Ectodermal cell (in vitro differentiated cells): ENCODE measurements around the gene PALLD.

Experiments
- H3K27ac ChIP-seq: 2 replicates; pipeline ENCODE4 v1.7.0; 2013; ENCODE audit warnings: mild to moderate bottlenecking, low read depth, low read length; ENCODE audit not compliant: insufficient read depth, poor library complexity, severe bottlenecking
- H3K27me3 ChIP-seq: 2 replicates; pipeline ENCODE4 v1.7.0; 2013; ENCODE audit warnings: mild to moderate bottlenecking, low read length; ENCODE audit not compliant: insufficient read depth, control insufficient read depth, poor library complexity, severe bottlenecking
- H3K36me3 ChIP-seq: one replicate; pipeline ENCODE4 v1.7.0; 2013; ENCODE audit warnings: low read length; ENCODE audit not compliant: control insufficient read depth, insufficient read depth
- H3K4me1 ChIP-seq: one replicate; pipeline ENCODE4 v1.7.0; 2013; ENCODE audit warnings: low read length; ENCODE audit not compliant: control insufficient read depth, insufficient read depth
- H3K4me3 ChIP-seq: 2 replicates; pipeline ENCODE4 v1.7.0; 2013; ENCODE audit warnings: low read depth, low read length, control low read depth; ENCODE audit not compliant: insufficient read depth
- H3K9me3 ChIP-seq: 2 replicates; pipeline ENCODE4 v1.7.0; 2013; ENCODE audit warnings: mild to moderate bottlenecking, low read length, moderate library complexity; ENCODE audit not compliant: control insufficient read depth
- WGBS, 2 experiments: methylation state at CpG; one replicate each; pipeline ENCODE4 v1.1.7; 2013; ENCODE audit warnings: missing lambda C conversion rate in 2 of 2; 5-methylcytosine and 5-hydroxymethylcytosine counted together

The PALLD gene

GRCh38 chr4:168551945-168552695 lies 55.3 kb downstream of the PALLD start:
- no peak overlapping the region for H3K27ac ChIP-seq
- H3K4me3 ChIP-seq = no peak overlapping the region
- H3K36me3 ChIP-seq = no peaks in the 10 kb centered on the region
- H3K4me1 ChIP-seq = no peaks in the 10 kb centered on the region
- H3K27me3 ChIP-seq = no peaks in the 10 kb centered on the region
- H3K9me3 ChIP-seq = no peaks in the 10 kb centered on the region
- WGBS, 2 experiments = 69 to 70% methylated on average over 2 of the region's 2 CpGs

DNA sequence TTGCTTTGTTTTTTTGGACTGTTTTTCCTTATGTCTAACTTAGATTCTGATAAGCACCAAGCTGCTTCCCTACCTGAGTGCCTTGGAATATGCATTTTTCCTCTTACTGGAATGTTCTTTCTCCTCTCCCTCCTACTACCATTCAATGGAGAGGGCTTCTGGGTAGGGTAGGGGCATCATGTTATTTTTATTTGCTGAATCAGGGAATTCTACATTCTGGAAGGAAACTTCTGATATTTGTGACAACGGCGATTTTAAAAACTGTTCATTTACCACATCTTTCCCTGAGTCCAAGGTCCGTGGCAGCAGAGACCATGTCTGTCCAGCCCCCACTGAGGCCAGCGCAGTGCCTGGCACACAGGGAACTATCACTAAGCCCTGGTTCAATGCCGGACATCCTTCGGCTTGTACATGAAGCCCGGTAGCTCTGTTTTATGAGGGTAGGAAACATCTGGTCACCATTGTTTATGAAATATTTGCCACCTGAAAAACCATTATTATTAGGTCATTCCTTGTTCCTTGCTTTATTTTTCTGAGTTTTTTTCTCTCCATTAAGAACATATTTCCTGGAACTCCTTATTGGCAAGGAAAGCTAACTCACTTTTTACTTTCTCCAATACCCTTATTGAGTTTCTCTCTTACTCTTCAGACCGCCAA lies 57.0 kb downstream of the PALLD start:
- Histone ChIP-seq H3K27me3 (no peaks in the 10 kb centered on the region), H3K9me3 (no peaks in the 10 kb centered on the region), H3K36me3 (no peaks in the 10 kb centered on the region), H3K4me3 (no peak overlapping the region), H3K27ac (no peak overlapping the region), H3K4me1 (no peaks in the 10 kb centered on the region)
- 76 to 86% methylated on average over 7 to 8 of the region's 8 CpGs for WGBS, 2 experiments

GRCh38 chr4:168555437-168555836 lies 58.6 kb downstream of the PALLD start:
- Histone ChIP-seq H3K4me3 (no peak overlapping the region), H3K36me3 (no peaks in the 10 kb centered on the region), H3K9me3 (no peaks in the 10 kb centered on the region), H3K27ac (no peak overlapping the region), H3K27me3 (no peaks in the 10 kb centered on the region), H3K4me1 (no peaks in the 10 kb centered on the region)
- WGBS, 2 experiments = 97 to 98% methylated on average over 5 of the region's 5 CpGs

GRCh38 chr4:168557658-168558057 lies 60.8 kb downstream of the PALLD start:
- no peaks in the 10 kb centered on the region for H3K36me3 ChIP-seq
- no peaks in the 10 kb centered on the region for H3K27me3 ChIP-seq
- H3K9me3 ChIP-seq = no peaks in the 10 kb centered on the region
- 95 to 96% methylated on average over 2 to 3 of the region's 3 CpGs for WGBS, 2 experiments
- H3K4me3 ChIP-seq = no peak overlapping the region
- no peak overlapping the region for H3K27ac ChIP-seq
- H3K4me1 ChIP-seq = no peaks in the 10 kb centered on the region

- no peaks in the 10 kb centered on the region for H3K4me1 ChIP-seq
- H3K36me3 ChIP-seq = no peaks in the 10 kb centered on the region
- 13 to 90% methylated on average over 1 of the region's 1 CpG for WGBS, 2 experiments
- H3K27ac ChIP-seq = no peak overlapping the region
- no peak overlapping the region for H3K4me3 ChIP-seq
- H3K9me3 ChIP-seq = no peaks in the 10 kb centered on the region
- no peaks in the 10 kb centered on the region for H3K27me3 ChIP-seq
Measured at GRCh38 chr4:168558599-168558998, 61.7 kb downstream of the PALLD start.

DNA sequence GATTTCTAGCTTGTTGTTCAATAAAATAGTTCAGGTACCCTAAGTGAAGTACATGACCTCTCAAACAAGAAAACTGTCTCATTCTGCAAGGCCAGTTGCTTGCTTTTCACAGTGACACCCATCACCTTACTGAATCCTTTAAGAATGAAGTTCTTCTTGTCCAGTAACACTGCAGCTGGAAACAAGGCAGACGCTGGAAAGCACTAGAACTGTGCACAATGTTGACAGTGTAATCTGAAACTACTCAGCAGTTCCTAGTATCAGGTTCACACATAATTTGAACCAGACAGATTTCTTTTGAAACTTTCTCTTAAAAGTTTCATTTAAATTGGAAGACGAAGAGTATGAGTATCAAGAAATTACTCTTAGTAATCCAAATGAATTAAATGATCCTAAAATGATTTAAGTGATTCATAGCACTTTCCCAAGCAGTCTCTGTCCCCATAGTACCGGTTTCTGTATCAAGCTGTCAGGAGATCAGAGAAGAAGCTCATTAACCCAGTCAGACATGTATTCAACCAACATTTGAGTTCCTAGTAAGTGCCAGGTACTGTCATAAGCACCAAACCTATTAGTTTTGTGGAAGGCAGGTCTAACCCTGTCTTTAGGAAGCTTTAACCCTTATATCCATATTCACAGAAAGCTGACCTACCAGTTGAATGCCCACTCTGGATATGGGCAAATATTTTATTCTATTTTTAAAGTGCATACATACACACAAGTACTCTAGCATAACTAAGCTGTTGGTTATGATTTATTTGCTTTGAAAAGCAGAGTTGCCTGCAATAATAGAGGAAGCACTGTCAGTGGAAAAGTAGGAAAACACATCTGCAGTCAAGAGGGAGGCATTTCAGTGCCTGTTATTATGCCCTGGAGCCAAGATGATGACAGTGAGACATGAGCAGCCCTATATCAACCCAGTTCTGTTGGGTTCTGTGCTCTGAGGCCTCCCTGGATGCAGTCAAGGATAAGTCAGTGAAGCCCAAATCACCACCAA lies 63.6 kb downstream of the PALLD start:
- Histone ChIP-seq H3K27ac (no peak overlapping the region), H3K36me3 (no peaks in the 10 kb centered on the region), H3K9me3 (no peaks in the 10 kb centered on the region), H3K4me1 (no peaks in the 10 kb centered on the region), H3K4me3 (no peak overlapping the region), H3K27me3 (no peaks in the 10 kb centered on the region)
- WGBS, 2 experiments = 84 to 86% methylated on average over 2 of the region's 3 CpGs

DNA sequence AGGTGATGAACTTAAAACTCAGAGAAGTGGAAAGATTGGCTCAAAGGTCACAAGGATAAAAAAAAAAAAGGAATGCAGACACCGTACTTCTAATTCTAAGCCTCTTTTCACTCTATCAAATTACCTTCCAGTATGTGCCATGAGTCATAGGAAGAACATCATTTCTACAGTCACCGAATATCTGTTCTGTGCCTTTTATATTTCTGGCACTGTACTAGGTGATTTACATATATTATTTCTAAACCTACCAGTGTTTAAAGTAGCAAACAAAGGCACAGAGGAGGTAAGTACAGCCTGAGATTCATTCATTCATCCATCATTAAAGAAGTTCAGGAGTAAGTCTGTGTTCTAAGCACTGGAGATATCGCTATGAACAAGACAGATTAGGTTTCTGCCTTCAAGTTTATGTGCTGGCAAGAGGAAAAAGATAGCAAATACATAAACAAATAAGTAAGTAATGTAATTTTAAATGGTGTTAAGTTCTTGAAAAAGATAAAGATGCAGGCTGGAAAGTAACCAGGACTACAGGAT lies 65.3 kb downstream of the PALLD start:
- Histone ChIP-seq H3K4me1 (no peaks in the 10 kb centered on the region), H3K4me3 (no peak overlapping the region), H3K27me3 (no peaks in the 10 kb centered on the region), H3K9me3 (no peaks in the 10 kb centered on the region), H3K36me3 (no peaks in the 10 kb centered on the region), H3K27ac (no peak overlapping the region)
- 97 to 100% methylated on average over 1 to 2 of the region's 3 CpGs for WGBS, 2 experiments

- no peaks in the 10 kb centered on the region for H3K27me3 ChIP-seq
- no peak overlapping the region for H3K4me3 ChIP-seq
- no peaks in the 10 kb centered on the region for H3K36me3 ChIP-seq
- 80 to 84% methylated on average over 3 of the region's 3 CpGs for WGBS, 2 experiments
- no peaks in the 10 kb centered on the region for H3K9me3 ChIP-seq
- H3K4me1 ChIP-seq = no peaks in the 10 kb centered on the region
- H3K27ac ChIP-seq = no peak overlapping the region
Measured at GRCh38 chr4:168564023-168564422, 67.2 kb downstream of the PALLD start.

GRCh38 chr4:168565130-168565529 lies 68.3 kb downstream of the PALLD start:
- WGBS, 2 experiments = 80 to 91% methylated on average over 2 of the region's 2 CpGs

DNA sequence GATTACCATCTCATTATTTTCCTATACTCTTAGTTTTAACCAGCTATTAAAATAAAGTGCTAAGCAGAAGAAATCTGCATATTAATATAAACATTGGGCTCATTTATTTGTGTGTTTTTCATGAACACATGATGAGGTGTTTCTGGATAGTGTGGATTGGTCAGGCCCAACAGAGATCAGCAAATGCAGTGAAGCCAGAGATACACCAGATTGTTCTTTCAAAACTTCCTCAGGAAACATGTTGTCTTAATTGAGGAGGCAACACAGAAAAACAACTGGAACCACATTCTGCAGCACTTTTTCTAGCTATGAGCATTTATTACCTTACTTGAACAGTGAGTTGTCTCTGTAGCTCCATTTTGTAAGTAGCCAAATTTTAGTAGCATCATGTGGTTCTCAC lies 69.9 kb downstream of the PALLD start:
- Histone ChIP-seq H3K4me1 (no peaks in the 10 kb centered on the region), H3K36me3 (no peaks in the 10 kb centered on the region), H3K4me3 (no peak overlapping the region), H3K9me3 (no peaks in the 10 kb centered on the region), H3K27me3 (no peaks in the 10 kb centered on the region), H3K27ac (no peak overlapping the region)

More at GRCh38 chr4:168565130-168565529, 68.3 kb downstream of the PALLD start:
- Histone ChIP-seq H3K9me3 (no peaks in the 10 kb centered on the region), H3K4me3 (no peak overlapping the region), H3K36me3 (no peaks in the 10 kb centered on the region), H3K27ac (no peak overlapping the region), H3K27me3 (no peaks in the 10 kb centered on the region), H3K4me1 (no peaks in the 10 kb centered on the region)
